Measurements from ENCODE around the gene KCTD17. TPM values are rescaled to one million over a fixed set of nuclear protein-coding genes. Genes with fewer than 3 reads are reported as not detected.

Gene KCTD17
- total RNA-seq, 1 experiment from 2014 or later, result 24.9 TPM

GRCh38 chr22:37080438-37080837 lies 28.9 kb downstream of the KCTD17 start:
- Histone ChIP-seq H3K27me3 (ENCODE audit: low read length) (no peaks in the 10 kb centered on the region), H3K36me3 (ENCODE audit: insufficient read depth, low read length) (no peaks in the 10 kb centered on the region), H3K4me1 (ENCODE audit: low read length) (peaks cover 2% of the 10 kb centered on the region; the same call in 1 of the 2 replicates), H3K9ac (ENCODE audit: low read length) (no peak overlapping the region), H2AFZ (ENCODE audit: low read length) (no peak overlapping the region), H3K79me2 (ENCODE audit: low read length) (no peaks in the 10 kb centered on the region), H3K4me2 (ENCODE audit: low read depth, low read length, poor library complexity, severe bottlenecking) (no peak overlapping the region), H3K27ac (ENCODE audit: low read length) (no peak overlapping the region), H4K20me1 (ENCODE audit: insufficient read depth, low read depth, low read length) (no peaks in the 10 kb centered on the region), H3K4me3 (ENCODE audit: low read length) (no peak overlapping the region), H3K9me2 (replicated peaks; ENCODE audit: insufficient read depth, low read length) (no peaks in the 10 kb centered on the region), H3K9me3 (ENCODE audit: low read length) (no peaks in the 10 kb centered on the region)
- DNase-seq, result no peak

GRCh38 chr22:37080838-37081237 lies 29.3 kb downstream of the KCTD17 start:
- Histone ChIP-seq H3K4me3 (ENCODE audit: low read length) (no peak overlapping the region), H2AFZ (ENCODE audit: low read length) (no peak overlapping the region), H3K36me3 (ENCODE audit: insufficient read depth, low read length) (no peaks in the 10 kb centered on the region), H3K27ac (ENCODE audit: low read length) (no peak overlapping the region), H4K20me1 (ENCODE audit: insufficient read depth, low read depth, low read length) (no peaks in the 10 kb centered on the region), H3K79me2 (ENCODE audit: low read length) (no peaks in the 10 kb centered on the region), H3K4me1 (ENCODE audit: low read length) (peaks cover 2% of the 10 kb centered on the region; the same call in 1 of the 2 replicates), H3K9ac (ENCODE audit: low read length) (no peak overlapping the region), H3K9me2 (replicated peaks; ENCODE audit: insufficient read depth, low read length) (no peaks in the 10 kb centered on the region), H3K27me3 (ENCODE audit: low read length) (no peaks in the 10 kb centered on the region), H3K4me2 (ENCODE audit: low read depth, low read length, poor library complexity, severe bottlenecking) (no peak overlapping the region), H3K9me3 (ENCODE audit: low read length) (no peaks in the 10 kb centered on the region)
- DNase-seq, result no peak

- no peaks in the 10 kb centered on the region for H3K9me2 ChIP-seq (replicated peaks; ENCODE audit: insufficient read depth, low read length)
- peaks cover 2% of the 10 kb centered on the region; the same call in 1 of the 2 replicates for H3K4me1 ChIP-seq (ENCODE audit: low read length)
- no peaks in the 10 kb centered on the region for H3K36me3 ChIP-seq (ENCODE audit: insufficient read depth, low read length)
- DNase-seq, result no peak
- no peaks in the 10 kb centered on the region for H4K20me1 ChIP-seq (ENCODE audit: insufficient read depth, low read depth, low read length)
- H3K27ac ChIP-seq (ENCODE audit: low read length), result no peak overlapping the region
- H3K9me3 ChIP-seq (ENCODE audit: low read length), result no peaks in the 10 kb centered on the region
- no peak overlapping the region for H3K4me2 ChIP-seq (ENCODE audit: low read depth, low read length, poor library complexity, severe bottlenecking)
- H3K27me3 ChIP-seq (ENCODE audit: low read length), result no peaks in the 10 kb centered on the region
- no peak overlapping the region for H2AFZ ChIP-seq (ENCODE audit: low read length)
- H3K79me2 ChIP-seq (ENCODE audit: low read length), result no peaks in the 10 kb centered on the region
- no peak overlapping the region for H3K9ac ChIP-seq (ENCODE audit: low read length)
- no peak overlapping the region for H3K4me3 ChIP-seq (ENCODE audit: low read length)
Measured at GRCh38 chr22:37082251-37082873, 30.8 kb downstream of the KCTD17 start.

GRCh38 chr22:37083914-37084313 lies 32.4 kb downstream of the KCTD17 start:
- Histone ChIP-seq H3K4me3 (ENCODE audit: low read length) (no peak overlapping the region), H3K4me2 (ENCODE audit: low read depth, low read length, poor library complexity, severe bottlenecking) (no peak overlapping the region), H3K27me3 (ENCODE audit: low read length) (no peaks in the 10 kb centered on the region), H3K9ac (ENCODE audit: low read length) (no peak overlapping the region), H2AFZ (ENCODE audit: low read length) (no peak overlapping the region), H4K20me1 (ENCODE audit: insufficient read depth, low read depth, low read length) (no peaks in the 10 kb centered on the region), H3K4me1 (ENCODE audit: low read length) (peaks cover 2% of the 10 kb centered on the region; the same call in 1 of the 2 replicates), H3K27ac (ENCODE audit: low read length) (no peak overlapping the region), H3K9me2 (replicated peaks; ENCODE audit: insufficient read depth, low read length) (no peaks in the 10 kb centered on the region), H3K79me2 (ENCODE audit: low read length) (no peaks in the 10 kb centered on the region), H3K9me3 (ENCODE audit: low read length) (no peaks in the 10 kb centered on the region), H3K36me3 (ENCODE audit: insufficient read depth, low read length) (no peaks in the 10 kb centered on the region)
- no peak for DNase-seq

- H3K9me3 ChIP-seq (ENCODE audit: low read length), result no peaks in the 10 kb centered on the region
- no peaks in the 10 kb centered on the region for H4K20me1 ChIP-seq (ENCODE audit: insufficient read depth, low read depth, low read length)
- no peaks in the 10 kb centered on the region for H3K27me3 ChIP-seq (ENCODE audit: low read length)
- no peak for DNase-seq
- H3K9ac ChIP-seq (ENCODE audit: low read length), result no peak overlapping the region
- H3K9me2 ChIP-seq (replicated peaks; ENCODE audit: insufficient read depth, low read length), result no peaks in the 10 kb centered on the region
- no peak overlapping the region for H3K4me2 ChIP-seq (ENCODE audit: low read depth, low read length, poor library complexity, severe bottlenecking)
- no peak overlapping the region for H2AFZ ChIP-seq (ENCODE audit: low read length)
- no peaks in the 10 kb centered on the region for H3K79me2 ChIP-seq (ENCODE audit: low read length)
- no peak overlapping the region for H3K4me3 ChIP-seq (ENCODE audit: low read length)
- peaks cover 2% of the 10 kb centered on the region; the same call in 1 of the 2 replicates for H3K4me1 ChIP-seq (ENCODE audit: low read length)
- no peaks in the 10 kb centered on the region for H3K36me3 ChIP-seq (ENCODE audit: insufficient read depth, low read length)
- no peak overlapping the region for H3K27ac ChIP-seq (ENCODE audit: low read length)
Measured at GRCh38 chr22:37084385-37084784, 32.8 kb downstream of the KCTD17 start.

- Histone ChIP-seq H3K79me2 (ENCODE audit: low read length) (no peaks in the 10 kb centered on the region), H3K4me1 (ENCODE audit: low read length) (no peaks in the 10 kb centered on the region), H3K9me3 (ENCODE audit: low read length) (no peaks in the 10 kb centered on the region), H3K4me2 (ENCODE audit: low read depth, low read length, poor library complexity, severe bottlenecking) (no peak overlapping the region), H3K9me2 (replicated peaks; ENCODE audit: insufficient read depth, low read length) (no peaks in the 10 kb centered on the region), H3K9ac (ENCODE audit: low read length) (no peak overlapping the region), H3K4me3 (ENCODE audit: low read length) (no peak overlapping the region), H2AFZ (ENCODE audit: low read length) (no peak overlapping the region), H4K20me1 (ENCODE audit: insufficient read depth, low read depth, low read length) (no peaks in the 10 kb centered on the region), H3K36me3 (ENCODE audit: insufficient read depth, low read length) (no peaks in the 10 kb centered on the region), H3K27ac (ENCODE audit: low read length) (no peak overlapping the region), H3K27me3 (ENCODE audit: low read length) (no peaks in the 10 kb centered on the region)
- DNase-seq, result no peak
Measured at GRCh38 chr22:37086184-37086583, 34.6 kb downstream of the KCTD17 start.

GRCh38 chr22:37088108-37088605 lies 36.6 kb downstream of the KCTD17 start:
- no peaks in the 10 kb centered on the region for H3K4me1 ChIP-seq (ENCODE audit: low read length)
- H3K27ac ChIP-seq (ENCODE audit: low read length), result no peak overlapping the region
- no peak for DNase-seq
- no peak overlapping the region for H3K4me2 ChIP-seq (ENCODE audit: low read depth, low read length, poor library complexity, severe bottlenecking)
- no peaks in the 10 kb centered on the region for H4K20me1 ChIP-seq (ENCODE audit: insufficient read depth, low read depth, low read length)
- H3K27me3 ChIP-seq (ENCODE audit: low read length), result no peaks in the 10 kb centered on the region
- no peaks in the 10 kb centered on the region for H3K79me2 ChIP-seq (ENCODE audit: low read length)
- no peaks in the 10 kb centered on the region for H3K9me2 ChIP-seq (replicated peaks; ENCODE audit: insufficient read depth, low read length)
- H3K9me3 ChIP-seq (ENCODE audit: low read length), result no peaks in the 10 kb centered on the region
- H3K36me3 ChIP-seq (ENCODE audit: insufficient read depth, low read length), result no peaks in the 10 kb centered on the region
- H2AFZ ChIP-seq (ENCODE audit: low read length), result no peak overlapping the region
- no peak overlapping the region for H3K4me3 ChIP-seq (ENCODE audit: low read length)
- H3K9ac ChIP-seq (ENCODE audit: low read length), result no peak overlapping the region

- Histone ChIP-seq H3K9me2 (replicated peaks; ENCODE audit: insufficient read depth, low read length) (no peaks in the 10 kb centered on the region), H3K9me3 (ENCODE audit: low read length) (no peaks in the 10 kb centered on the region), H2AFZ (ENCODE audit: low read length) (no peak overlapping the region), H3K27me3 (ENCODE audit: low read length) (no peaks in the 10 kb centered on the region), H3K4me1 (ENCODE audit: low read length) (no peaks in the 10 kb centered on the region), H3K36me3 (ENCODE audit: insufficient read depth, low read length) (no peaks in the 10 kb centered on the region), H3K4me2 (ENCODE audit: low read depth, low read length, poor library complexity, severe bottlenecking) (no peak overlapping the region), H3K4me3 (ENCODE audit: low read length) (no peak overlapping the region), H3K27ac (ENCODE audit: low read length) (no peak overlapping the region), H3K9ac (ENCODE audit: low read length) (no peak overlapping the region), H4K20me1 (ENCODE audit: insufficient read depth, low read depth, low read length) (no peaks in the 10 kb centered on the region), H3K79me2 (ENCODE audit: low read length) (no peaks in the 10 kb centered on the region)
- DNase-seq, result no peak
Measured at GRCh38 chr22:37088750-37089408, 37.3 kb downstream of the KCTD17 start.

All from Karpas-422 (cell line).